EL (cell line): ENCODE results near the gene FAM47E.

Experiments used
- DNase-seq: peaks from one replicate; pipeline ENCODE4 v3.0.0-alpha.2; 2016

The FAM47E gene, protein sequence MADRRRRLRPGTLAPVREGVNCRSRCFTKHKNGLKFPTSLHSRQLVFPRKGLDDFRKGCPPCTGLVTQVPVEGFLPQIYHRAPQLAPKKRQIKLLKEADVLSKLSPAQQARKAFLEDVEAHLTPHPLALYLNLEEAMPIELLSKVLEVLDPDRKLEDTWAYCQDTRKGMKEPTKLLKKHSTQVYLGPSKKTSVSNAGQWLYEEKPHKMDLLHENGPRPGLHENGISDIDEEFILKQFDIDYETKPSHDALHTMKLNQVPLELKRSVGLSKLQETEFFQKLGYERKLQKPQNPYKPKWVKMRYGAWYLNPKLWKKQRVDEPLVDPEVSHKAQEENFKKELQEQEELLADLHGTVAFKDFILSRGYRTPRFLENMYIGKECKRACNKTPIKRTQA

DNA sequence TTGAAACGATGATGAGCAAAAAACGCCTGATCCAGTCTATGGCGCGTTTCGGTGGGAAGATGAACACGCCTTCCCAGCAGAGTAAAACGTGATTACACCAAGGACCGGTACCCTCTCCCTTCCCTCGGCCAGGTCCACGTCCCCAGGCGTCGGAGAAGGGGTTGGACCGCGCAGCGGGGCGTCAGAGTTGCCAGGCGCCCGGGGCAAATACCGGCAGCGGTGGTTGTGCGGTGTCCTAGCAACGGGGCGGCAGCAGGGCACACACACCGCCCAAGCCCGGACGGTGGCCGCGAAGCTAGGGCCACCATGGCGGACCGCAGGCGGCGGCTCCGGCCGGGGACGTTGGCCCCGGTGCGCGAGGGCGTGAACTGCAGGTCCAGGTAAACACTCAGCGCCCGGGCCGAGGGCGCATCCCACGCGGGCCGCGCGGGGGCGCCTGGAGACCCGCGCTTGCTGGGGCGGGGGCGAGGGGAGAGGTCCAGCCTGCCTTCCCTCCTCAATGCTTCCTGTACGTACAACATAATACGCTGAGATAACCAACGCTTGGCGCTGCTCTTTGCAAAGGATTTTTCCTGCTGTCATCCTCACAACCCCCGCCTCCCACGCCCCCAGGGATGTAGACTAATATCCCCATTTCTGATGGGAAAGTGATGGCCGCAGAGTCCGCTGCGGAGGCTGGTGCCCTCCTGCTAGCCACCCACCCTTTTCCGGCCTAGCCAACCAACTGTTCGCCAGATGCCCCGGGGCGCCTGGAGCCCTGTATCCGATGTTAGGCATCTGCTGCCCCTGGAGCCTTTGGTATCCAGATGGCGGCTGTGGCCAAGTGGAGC, at the start of gene FAM47E:
TSS of gene FAM47E (plus strand) at position 281 of the 830 bp plus-strand sequence. CDS start at position 307, 26 bp downstream.
- DNase-seq, result peak; percentile 55

DNA sequence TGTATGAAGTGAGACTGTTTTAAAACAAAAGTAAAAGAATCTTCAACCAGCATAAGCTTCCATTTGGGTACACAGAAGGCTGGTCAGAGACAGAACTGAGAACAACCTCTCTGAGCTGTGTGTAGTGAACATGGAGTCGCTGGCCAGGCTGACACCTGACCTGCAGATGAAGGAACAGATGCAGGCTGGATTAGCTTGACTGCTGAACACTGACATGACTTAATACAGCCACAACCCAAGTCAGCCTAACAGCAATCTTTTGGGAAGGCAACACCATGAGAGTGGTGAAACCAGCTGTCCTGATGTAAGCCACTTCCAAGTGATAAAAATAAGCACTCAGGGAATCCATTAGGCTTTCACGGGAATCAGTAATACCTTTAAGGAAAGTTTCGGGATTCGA, 48.0 kb upstream of the FAM47E start:
- DNase-seq, result no peak

DNA sequence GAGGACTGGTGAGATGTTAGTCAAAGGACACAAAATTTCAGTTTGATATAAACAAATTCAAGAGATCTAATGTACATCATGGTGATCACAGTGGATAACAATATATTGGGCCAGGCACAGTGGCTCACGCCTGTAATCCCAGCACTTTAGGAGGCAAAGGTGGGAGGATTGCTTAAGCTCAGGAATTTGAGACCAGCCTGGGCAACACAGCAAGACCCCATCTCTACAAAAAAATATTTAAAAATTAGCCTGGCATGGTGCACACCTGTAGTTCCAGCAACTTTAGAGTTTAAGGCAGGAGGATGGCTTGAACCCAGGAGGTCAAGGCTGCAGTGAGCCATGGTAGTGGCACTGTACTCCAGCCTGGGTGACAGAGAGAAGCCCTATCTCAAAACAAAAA, 46.6 kb upstream of the FAM47E start:
- DNase-seq, result no peak

DNA sequence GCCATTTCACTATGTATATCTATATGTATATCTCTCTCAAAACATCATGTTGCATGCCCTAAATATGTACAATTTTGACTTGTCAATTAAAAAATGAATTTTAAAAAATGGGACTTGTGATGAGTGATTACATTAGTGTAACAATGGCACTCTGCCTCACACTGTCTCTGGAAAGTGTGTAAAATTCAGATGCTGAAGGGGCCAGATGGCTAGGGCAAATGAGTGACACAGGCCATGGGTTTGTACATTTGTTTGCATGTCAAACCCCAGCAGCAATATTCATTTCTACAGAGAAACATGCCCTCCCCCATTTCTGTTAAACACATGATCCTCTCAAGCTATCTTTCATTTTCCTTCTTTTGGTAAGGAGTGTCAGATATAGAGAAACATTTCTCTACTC, 46.0 kb upstream of the FAM47E start:
- no peak for DNase-seq

DNA sequence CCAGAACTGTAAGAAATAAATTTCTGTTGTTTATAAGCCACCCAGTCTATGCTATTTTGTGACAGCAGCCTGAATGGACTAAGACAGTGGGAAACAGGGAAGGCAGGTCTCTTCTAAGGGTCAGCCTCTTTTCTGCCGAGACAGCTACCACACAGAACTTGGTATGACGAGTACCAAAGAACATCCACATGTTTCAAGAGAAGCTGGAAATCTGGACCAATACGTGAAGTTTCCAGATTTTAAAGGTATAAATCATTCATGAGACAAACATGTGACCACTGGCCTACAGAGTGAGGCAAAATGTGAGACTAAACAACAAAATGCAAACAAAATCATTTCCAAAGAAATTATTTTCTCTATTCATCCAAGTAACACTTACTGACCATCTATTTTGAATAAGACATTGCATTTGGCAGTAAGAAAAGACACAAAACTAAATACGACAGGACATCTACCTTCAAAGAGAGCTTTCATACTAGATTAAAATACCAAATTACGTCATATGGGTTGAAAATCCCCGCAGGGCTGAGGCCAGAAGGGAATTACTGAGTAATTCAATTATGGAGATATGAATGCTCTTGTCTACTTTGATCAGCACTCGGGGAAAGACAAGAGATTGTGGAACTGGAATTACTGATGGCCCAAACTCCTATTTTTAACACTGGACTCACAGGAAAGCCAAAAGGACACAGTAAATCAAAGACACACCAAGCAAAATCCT, 45.1 kb upstream of the FAM47E start:
- no peak for DNase-seq

DNA sequence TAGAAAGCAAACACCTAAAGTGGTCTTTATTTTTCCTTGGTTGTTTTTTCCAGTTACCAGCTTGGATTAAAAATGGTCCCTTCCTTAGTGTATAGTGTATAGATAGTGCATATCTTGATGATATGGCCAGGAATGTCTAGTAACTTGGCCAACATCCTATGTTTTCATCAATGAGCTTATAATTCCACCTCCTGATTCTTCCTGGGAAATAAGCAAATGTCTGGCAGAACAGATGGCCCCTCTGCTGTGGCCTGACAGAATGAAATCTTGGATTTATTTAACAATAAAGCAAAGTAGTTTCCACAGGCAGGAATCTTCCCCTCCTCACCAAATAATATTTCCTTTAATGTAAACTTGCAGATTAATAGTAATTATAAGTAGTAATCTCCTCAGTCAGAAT, 44.0 kb upstream of the FAM47E start:
- no peak for DNase-seq

DNA sequence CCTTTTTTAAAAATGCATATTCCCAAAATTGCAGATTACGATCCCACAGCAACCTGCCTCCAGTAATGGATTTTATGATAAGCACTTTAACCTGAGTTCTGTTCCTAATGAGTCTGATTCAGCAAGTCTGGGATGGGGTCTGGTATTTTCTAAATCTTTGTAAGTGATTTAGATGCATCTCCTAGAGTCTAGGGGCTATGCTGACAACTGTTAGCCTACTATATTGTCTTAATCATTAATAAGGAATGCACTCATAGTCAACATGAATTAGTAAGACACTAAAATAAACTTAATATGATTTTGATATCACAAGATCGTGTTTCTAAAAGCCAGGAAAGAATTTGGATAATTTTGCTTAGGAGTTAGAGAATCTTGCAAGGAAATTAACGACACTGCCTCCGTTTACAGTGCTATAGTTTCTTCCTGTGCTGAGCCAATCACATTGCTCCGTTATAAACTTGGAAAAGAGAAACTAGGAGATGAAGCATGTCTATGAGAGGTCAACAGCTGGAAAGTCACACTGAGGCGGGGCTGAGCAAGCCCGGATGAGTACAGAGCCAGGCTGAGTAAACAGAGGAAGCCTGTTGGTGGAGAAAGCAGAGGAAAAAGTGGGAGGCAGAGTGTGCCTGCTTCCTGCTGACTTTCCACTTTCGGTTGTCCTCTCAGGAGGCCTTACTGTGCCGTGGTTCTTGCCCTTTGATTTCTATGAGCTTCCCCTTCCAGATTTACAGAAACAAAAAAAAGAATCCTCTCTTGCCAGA, 43.3 kb upstream of the FAM47E start:
- DNase-seq, result peak; percentile 91

DNA sequence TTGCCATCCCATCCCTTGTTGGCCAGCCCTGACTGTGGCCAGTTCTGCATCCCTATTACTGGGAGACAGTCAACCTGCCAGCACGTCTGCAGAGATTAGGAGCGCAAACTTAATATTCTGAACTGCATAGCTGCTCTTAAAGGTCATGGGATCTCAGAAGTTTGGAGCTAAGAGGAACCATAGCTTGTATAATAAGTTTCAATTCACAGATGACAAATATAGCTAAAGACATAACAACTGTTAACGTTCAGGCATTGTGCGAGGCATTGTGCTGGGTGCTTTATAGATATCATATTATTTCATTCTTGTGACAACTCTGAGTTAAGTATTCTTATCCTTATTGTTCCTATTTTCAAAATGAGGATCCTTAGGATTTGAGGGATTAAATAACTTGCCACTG, 41.6 kb upstream of the FAM47E start:
- no peak for DNase-seq

DNA sequence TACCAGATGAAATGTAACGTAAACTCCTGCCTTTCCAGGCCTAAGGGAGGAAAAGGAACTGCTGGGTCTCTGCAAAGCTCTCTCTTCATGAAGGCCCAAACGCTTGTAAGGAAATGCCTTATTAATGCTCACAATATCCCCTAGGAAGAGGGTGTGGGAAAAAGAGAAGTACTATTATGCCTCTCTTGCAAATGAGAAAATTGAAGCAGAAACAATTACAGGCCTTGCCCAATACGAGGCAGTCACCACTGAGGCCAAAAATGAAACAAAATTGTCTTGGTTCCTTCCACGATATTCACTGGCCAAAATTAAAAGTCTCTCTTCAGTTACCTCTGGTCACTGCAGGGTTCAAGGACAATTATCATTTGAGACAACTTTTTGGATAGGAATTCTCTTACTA, 41.1 kb upstream of the FAM47E start:
- DNase-seq, result no peak

DNA sequence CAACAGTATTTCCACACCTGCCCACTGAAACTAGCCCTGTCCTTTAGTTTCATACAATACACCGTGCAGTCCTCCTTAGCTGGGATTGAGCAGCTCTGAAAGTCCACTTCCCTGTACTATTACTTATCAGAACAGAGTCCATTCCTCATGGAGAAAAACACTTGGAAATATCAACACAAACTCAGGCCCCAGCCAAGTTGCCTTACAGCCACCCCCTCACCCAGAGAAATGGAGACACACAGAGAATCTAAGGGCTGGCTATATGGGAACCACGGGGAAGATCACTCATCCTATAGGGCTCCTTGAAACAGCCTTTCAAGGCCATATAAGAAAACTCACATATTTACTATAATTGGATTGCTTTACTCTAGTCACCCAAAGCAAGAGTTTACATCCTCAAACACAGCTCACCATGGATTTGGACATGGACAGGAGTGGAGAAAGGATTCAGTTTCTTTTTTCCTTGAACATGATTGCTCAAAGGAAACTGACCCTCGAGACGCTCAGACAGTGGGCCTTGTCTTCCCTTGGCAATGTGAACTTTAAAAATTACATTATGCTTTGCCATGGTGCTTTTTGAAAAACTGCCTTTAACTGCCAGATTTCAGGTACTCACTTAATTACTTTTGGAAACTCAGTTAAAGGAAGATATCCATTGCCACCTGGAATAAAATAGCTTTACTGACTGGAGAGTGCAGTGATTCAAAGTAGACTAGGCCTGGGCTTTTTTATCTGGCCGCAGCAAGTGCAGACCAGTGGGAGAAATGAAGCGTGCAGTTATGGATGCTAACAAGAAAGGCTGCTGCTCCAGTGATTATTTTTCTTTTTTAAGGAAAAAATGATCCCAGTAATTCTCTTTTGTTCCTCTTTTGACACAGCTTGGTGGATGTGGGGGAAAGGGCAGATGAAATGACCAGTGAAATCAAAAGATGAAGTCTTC, 39.5 kb upstream of the FAM47E start:
- DNase-seq, result no peak

DNA sequence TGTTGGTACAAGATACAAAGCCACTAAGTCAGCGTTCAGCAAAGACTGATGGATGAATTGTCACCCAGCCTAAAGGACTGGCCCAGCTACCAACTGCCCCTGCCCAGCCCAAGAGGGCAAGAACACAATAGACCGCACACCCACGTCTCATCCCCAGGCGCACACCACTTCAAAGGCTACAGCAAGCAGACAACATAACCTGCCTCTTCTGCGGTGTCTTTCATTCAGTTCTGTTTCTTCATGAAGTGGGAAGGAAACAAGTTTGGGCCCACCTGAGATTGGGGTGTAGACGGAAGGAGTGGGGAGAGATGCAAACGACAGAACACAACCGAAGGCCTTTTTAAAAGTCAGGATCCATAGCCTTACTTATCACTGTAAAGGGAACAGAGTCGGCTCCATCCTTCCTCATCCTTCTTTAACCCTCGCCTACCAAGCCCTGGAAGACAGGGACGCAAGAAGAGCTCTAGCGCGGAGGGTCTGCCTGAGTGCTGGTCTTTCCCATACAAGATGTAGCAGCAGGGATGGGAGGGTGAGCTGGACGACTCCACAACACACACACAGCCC, 38.6 kb upstream of the FAM47E start:
- DNase-seq, result peak; percentile 23

DNA sequence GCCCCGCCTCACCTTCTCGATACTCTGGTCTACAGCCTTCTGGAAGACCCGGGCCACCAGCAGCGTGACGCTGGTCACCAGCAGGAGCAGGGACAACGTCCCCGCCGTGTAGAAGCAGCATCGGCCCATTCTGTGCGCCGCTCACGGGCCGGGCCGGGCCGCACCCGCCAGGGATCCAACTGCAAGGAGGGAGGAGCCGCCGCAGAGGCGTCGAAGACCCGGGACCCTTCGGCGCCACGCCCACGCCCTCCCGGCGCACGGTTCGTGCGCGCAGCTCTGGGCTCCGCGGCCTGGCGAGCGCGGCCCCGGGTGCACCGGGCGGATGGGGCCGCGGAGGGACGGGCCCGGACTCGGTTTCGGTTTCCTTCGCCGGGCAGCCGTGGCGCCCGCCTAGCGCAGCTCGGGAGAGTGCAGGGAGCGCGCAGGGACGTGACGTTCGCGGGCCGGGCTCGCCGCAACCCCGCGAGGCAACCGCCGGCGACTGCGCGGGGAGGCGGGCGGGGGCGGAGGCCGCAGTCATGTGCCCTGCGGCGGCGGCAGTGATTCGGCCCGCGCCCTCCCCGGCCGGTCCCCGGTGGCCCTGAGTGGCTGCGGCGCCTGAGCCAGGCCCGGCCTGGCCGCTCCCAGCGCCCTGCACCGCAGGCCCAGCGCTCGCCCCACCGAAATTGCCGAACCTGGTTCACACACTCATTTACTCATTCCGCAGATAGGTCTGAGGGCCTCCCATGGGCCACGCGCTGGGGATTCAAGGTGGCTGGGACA, 37.9 kb upstream of the FAM47E start, which contains the start of gene SCARB2:
TSS of gene SCARB2 (minus strand) at position 410 of the 762 bp plus-strand sequence. CDS start at position 129, 281 bp downstream.
- peak; percentile 86 for DNase-seq

DNA sequence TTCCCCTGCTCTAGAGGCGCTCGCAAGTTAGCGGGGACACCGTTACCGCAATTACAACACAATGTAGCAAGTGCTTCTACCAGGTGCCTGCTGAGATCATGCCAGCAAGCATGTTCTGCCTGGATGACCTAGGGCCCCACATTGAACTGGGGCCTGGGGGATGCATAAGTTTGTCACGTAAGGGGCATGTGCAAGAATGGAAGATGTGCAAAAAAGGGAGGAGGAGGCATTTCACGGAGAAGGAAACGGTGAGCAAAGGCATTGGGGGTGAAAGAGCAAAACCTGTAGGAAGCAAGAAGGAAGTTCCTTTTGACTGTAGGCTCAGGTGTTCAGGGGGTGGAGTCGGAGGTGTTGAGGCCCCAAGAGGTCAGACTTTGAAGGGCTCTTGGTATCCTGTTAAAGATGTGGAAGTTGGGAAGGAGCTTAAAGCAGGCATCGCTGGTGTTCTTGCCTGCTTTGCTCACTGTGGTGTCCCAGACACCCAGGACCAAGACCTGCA, 37.3 kb upstream of the FAM47E start:
- no peak for DNase-seq

DNA sequence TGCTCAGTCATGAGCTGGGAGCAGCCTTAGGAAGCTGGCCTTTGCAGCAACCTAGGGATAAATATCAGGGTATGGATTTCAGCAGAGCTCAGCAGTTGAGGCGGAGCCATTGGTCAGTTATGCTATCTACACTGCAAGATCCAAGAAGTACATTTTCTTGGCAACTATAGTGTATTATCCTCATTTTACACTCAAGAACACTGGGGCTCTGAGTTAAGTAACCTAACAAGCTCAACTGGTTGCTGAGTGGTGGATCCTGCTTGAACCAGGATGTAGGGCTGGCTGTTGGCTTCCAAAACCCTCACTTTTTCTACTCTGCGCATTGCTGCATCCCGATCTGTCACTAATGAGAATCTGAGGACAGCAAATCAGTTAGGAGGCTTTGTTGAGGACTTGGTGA, 36.4 kb upstream of the FAM47E start:
- DNase-seq, result no peak

DNA sequence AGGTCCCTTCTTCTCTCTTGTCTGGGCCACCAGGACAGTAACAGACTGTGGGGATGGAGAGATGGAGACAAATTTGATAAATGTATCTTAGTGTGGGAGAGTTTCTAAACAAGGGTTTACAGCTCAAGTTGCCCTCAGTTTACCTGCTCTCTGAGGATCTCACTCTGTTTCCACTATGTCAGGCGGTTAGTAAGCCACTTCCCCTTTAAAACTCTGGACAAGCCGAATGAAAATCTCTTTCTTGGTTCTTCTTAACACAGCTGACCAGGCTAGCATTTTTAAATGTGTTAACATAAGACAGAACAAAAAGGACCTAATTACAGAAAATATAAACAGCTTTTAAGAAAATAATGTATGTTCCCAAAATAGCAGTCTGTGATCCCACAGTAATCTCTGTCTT, 35.0 kb upstream of the FAM47E start:
- DNase-seq, result no peak

DNA sequence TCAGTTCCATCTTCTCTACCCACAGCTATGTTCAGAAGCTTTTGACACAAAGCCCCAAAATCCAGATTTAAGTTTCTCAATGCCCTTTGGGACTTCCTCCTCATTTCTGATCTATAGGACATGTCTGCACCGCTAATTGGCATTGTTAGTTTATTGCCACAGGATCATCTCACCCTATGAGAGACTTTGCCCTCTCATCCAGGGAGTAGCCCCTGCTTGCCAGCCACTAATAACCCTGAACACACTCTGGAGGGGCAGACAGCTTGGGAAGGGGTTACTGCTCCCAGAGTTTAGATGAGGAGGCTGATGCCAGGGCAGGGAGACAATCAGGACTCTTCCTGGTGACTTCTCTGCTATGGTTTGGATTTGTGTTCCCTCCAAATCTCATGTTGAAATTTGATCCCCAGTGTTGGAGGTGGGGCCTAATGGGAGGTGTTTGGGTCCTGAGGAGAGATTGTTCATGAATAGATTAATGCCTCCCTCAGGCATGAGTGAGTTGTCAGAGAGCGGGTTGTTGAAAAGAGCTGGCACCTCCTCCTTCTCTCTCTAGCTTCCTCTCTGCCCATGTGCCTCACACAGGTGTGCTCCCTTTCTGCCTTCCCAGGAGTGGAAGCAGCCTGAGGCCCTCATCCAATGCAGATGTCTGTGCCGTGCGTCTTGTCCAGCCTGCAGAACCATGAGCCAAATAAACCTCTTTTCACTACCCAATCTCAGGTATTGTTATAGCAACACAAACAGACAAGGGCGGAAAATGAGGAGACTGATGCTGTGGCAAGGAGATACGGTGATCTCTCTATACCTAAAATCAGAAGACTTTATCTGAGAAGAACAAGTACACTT, 34.3 kb upstream of the FAM47E start:
- DNase-seq, result no peak

DNA sequence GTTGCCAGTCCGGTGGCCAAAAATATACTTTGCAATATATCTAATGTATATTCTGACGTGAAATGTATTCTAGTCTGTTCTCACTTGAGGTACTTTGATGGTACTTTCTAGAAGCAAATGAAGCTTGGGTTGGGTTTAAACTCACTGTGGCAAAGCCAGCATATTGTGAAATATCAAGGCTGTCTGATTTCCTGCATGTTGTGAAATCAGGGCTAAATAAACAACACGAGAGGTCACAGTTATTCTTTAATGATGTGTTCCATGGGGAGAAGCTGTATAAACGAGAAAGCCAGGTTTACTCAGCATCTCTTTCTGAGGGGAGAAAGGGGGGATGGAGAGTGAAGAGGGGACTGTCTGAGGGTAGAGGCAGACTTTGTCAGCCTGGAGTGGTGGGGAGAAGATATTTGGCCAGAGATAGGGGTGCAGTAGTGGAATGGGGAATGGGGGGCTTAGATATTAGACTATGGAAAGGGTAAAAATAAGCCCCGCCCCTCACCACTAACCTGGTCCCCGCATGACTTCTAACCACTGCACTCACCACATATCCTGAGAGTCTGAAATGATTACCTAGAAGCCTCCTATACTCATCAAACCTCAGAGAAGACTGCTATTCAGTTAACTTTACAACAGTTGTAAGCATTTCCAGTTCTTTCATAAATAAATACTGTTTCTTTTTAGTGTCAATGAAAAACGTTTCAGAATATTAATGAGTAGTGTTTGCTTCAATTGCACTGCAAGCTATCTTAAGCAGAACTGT, 32.0 kb upstream of the FAM47E start:
- DNase-seq, result peak; percentile 47

DNA sequence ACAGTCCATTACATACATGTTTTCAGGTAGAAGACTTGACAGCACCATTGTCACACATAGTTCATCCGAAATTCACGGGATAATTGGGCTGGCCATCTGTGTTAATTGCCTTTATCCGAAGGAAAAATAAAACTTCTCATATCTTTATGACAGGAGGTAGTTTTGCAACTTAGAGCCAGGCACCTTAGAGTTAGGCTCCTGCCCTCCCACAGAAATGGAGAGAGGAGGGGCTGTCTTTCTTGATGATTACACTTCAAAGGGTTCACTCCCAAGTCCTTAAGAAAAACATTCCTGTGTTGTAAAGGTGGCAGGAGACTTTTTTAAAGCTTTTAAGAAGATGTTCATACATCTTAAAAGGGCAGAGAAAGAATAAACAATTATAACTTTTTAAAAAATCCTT, 27.4 kb upstream of the FAM47E start:
- no peak for DNase-seq
